Keratinocyte (primary cell): ENCODE measurements around the gene NUP210. TPM values are rescaled to one million over a fixed set of nuclear protein-coding genes. Genes with fewer than 3 reads are reported as not detected.

Experiments
- DNase-seq: peaks from one replicate; pipeline ENCODE4 v3.0.0-alpha.2; 2011; ENCODE audit warnings: low read depth, missing footprints, low spot score
- FAIRE-seq: peaks from 2 replicates; lab custom pipeline; 2011; peaks lifted over from hg19 to GRCh38; lab: Jason Lieb, UNC
- H2AFZ ChIP-seq: 2 replicates; pipeline ENCODE4 v1.6.0; 2012; ENCODE audit warnings: low read length, control low read depth, inconsistent platforms; ENCODE audit not compliant: control insufficient read depth
- H3K27ac ChIP-seq: 2 replicates; pipeline ENCODE4 v1.5.1; 2011; ENCODE audit warnings: low read length; ENCODE audit not compliant: control insufficient read depth, insufficient read depth
- H3K27me3 ChIP-seq: 3 replicates; pipeline ENCODE4 v1.6.0; 2011; ENCODE audit warnings: low read length; ENCODE audit not compliant: control insufficient read depth, insufficient read depth; ENCODE audit errors: extremely low read depth
- H3K36me3 ChIP-seq, 2 experiments: 2 replicates in 1 of 2; 3 replicates in 1 of 2; pipeline ENCODE4 v1.5.1; 2011; ENCODE audit warnings: low read length in 2 of 2, mild to moderate bottlenecking in 1 of 2; ENCODE audit not compliant: control insufficient read depth in 2 of 2, insufficient read depth in 2 of 2; ENCODE audit errors: extremely low read depth in 1 of 2
- H3K4me1 ChIP-seq: 3 replicates; pipeline ENCODE4 v1.5.1; 2011; ENCODE audit warnings: low read length; ENCODE audit not compliant: control insufficient read depth, insufficient read depth; ENCODE audit errors: extremely low read depth
- H3K4me2 ChIP-seq: 3 replicates; pipeline ENCODE4 v1.6.0; 2011; ENCODE audit warnings: low read depth, low read length; ENCODE audit not compliant: control insufficient read depth, insufficient read depth; ENCODE audit errors: extremely low read depth
- H3K4me3 ChIP-seq, 3 experiments: fragments of 200-600 bp in 1 of 3; sonication (generic) in 1 of 3; 2 replicates in 2 of 3; 3 replicates in 1 of 3; pipeline ENCODE4 v1.5.1; 2011 to 2016; ENCODE audit warnings: low read length in 3 of 3, mild to moderate bottlenecking in 3 of 3, control low read depth in 2 of 3, inconsistent platforms in 1 of 3, low read depth in 1 of 3, mixed read lengths in 1 of 3, mixed run types in 1 of 3, moderate library complexity in 1 of 3; ENCODE audit not compliant: control insufficient read depth in 2 of 3, insufficient read depth in 2 of 3; ENCODE audit errors: extremely low read depth in 1 of 3
- H3K79me2 ChIP-seq: 2 replicates; pipeline ENCODE4 v1.6.0; 2012; ENCODE audit warnings: low read length; ENCODE audit not compliant: control insufficient read depth, insufficient read depth
- H3K9ac ChIP-seq: 3 replicates; pipeline ENCODE4 v1.6.0; 2011; ENCODE audit warnings: low read length; ENCODE audit not compliant: control insufficient read depth, insufficient read depth; ENCODE audit errors: extremely low read depth
- H3K9me1 ChIP-seq: 3 replicates; pipeline ENCODE4 v1.6.0; 2011; ENCODE audit warnings: low read length; ENCODE audit not compliant: control insufficient read depth, insufficient read depth; ENCODE audit errors: extremely low read depth
- H3K9me3 ChIP-seq: 2 replicates; pipeline ENCODE4 v1.5.1; 2012; ENCODE audit warnings: low read depth, low read length; ENCODE audit not compliant: control insufficient read depth
- H4K20me1 ChIP-seq: 3 replicates; pipeline ENCODE4 v1.6.0; 2011; ENCODE audit warnings: low read length; ENCODE audit not compliant: control insufficient read depth, insufficient read depth; ENCODE audit errors: extremely low read depth
- CTCF ChIP-seq, 3 experiments: IDR thresholded peaks in 1 of 3; conservative IDR thresholded peaks in 1 of 3; optimal IDR thresholded peaks in 1 of 3; 2 replicates in 2 of 3; 3 replicates in 1 of 3; pipeline versions ENCODE3 to v1.5.1; 2011; ENCODE audit warnings: low read length in 3 of 3, mild to moderate bottlenecking in 3 of 3, moderate library complexity in 2 of 3, control low read depth in 1 of 3, inconsistent platforms in 1 of 3; ENCODE audit not compliant: insufficient read depth in 2 of 3; ENCODE audit errors: extremely low read depth in 1 of 3
- EZH2 ChIP-seq: IDR thresholded peaks from one replicate; pipeline ENCODE4 v1.6.1; 2012; ENCODE audit warnings: inconsistent platforms, mild to moderate bottlenecking, low read length, moderate library complexity
- dilution Hi-C: fragments of 300-500 bp; cut with MboI; formaldehyde crosslinking; loops from one replicate; pipeline ENCODE4 v1.7.0; 2020; ENCODE audit warnings: low sequenced_read_pairs; ENCODE audit not compliant: extremely low pct_ligation_motif_present
- polyA plus RNA-seq, 5 experiments: library from polyadenylated mRNA; depleted of rRNA in 3 of 5; stranded (reverse) in 3 of 5; stranded (forward) in 1 of 5; unstranded in 1 of 5; fragments of >200 nt; gene quantifications; 1 replicate in 1 of 5; 2 replicates in 3 of 5; 3 replicates in 1 of 5; pipeline versions ENCODE4 v1.2.1 to v1.2.3, GENCODE V29; 2011 to 2012; ENCODE audit warnings: missing spikeins in 2 of 5, low read depth in 1 of 5, low replicate concordance in 1 of 5

NUP210 gene
- polyA plus RNA-seq, 1 donor (not counting 4 experiments of a cell fraction or from before 2014, with no cell fraction given) = 0.01 TPM

- DNase-seq (no peak), FAIRE-seq (no peak)
- TF ChIP-seq EZH2 = no peak
- no peak for TF ChIP-seq CTCF (optimal IDR thresholded peaks at IDR 0.05 in 1 of 3, IDR thresholded peaks at IDR 0.05 in 1 of 3, conservative IDR thresholded peaks at IDR 0.05 in 1 of 3; ENCODE audit: extremely low read depth in 1 of 3, insufficient read depth in 2 of 3, low read length in 3 of 3)
- H3K36me3 ChIP-seq = no peaks in the 10 kb centered on the region
- no peak overlapping the region for H3K4me2 ChIP-seq
- peaks cover 3% of the 10 kb centered on the region for H3K27me3 ChIP-seq
- H3K27ac ChIP-seq = no peak overlapping the region
- peaks cover 2% of the 10 kb centered on the region for H3K4me1 ChIP-seq
- no peak overlapping the region for H3K4me3 ChIP-seq
- H3K79me2 ChIP-seq = no peaks in the 10 kb centered on the region
- H4K20me1 ChIP-seq = no peaks in the 10 kb centered on the region
- peaks cover 10% of the 10 kb centered on the region for H3K9me3 ChIP-seq
- no peak overlapping the region for H3K9ac ChIP-seq
- H3K9me1 ChIP-seq = no peaks in the 10 kb centered on the region
- H2AFZ ChIP-seq = no peak overlapping the region
- dilution Hi-C loops = no loop called here
These were observed 11.2 kb downstream of the NUP210 start for GRCh38 chr3:13408890-13409289.

- no peak for DNase-seq
- Histone ChIP-seq H3K9me1 (no peaks in the 10 kb centered on the region), H3K27me3 (peaks cover 3% of the 10 kb centered on the region), H3K9ac (no peak overlapping the region), H3K79me2 (no peaks in the 10 kb centered on the region), H3K4me1 (no peaks in the 10 kb centered on the region), H3K27ac (no peak overlapping the region), H3K4me3 (no peak overlapping the region), H3K36me3 (no peaks in the 10 kb centered on the region), H4K20me1 (no peaks in the 10 kb centered on the region), H2AFZ (no peak overlapping the region), H3K9me3 (peaks cover 10% of the 10 kb centered on the region), H3K4me2 (no peak overlapping the region)
- TF ChIP-seq EZH2 (no peak), CTCF (optimal IDR thresholded peaks at IDR 0.05 in 1 of 3, IDR thresholded peaks at IDR 0.05 in 1 of 3, conservative IDR thresholded peaks at IDR 0.05 in 1 of 3; ENCODE audit: extremely low read depth in 1 of 3, insufficient read depth in 2 of 3, low read length in 3 of 3) (no peak)
- no peak for FAIRE-seq
- dilution Hi-C loops = no loop called here
These were observed 12.2 kb downstream of the NUP210 start for GRCh38 chr3:13407926-13408325.
